HepG2 (cell line): ENCODE results near the gene ANKRD53. TPM values are rescaled to one million over a fixed set of nuclear protein-coding genes. Genes with fewer than 3 reads are reported as not detected.

Experiments used
- HNF1A ChIP-seq, 2 experiments: sonication (generic) in 1 of 2; formaldehyde crosslinking in 1 of 2; IDR thresholded peaks; 2 replicates each; pipeline versions ENCODE4 v1.4.0 to v1.6.1; 2016 to 2020; ENCODE audit warnings: borderline replicate concordance in 1 of 2, low read depth in 1 of 2, mild to moderate bottlenecking in 1 of 2, missing genetic modification reagents in 1 of 2
- POGZ ChIP-seq: sonication (generic); formaldehyde crosslinking; IDR thresholded peaks from 2 replicates; pipeline ENCODE4 v1.4.0; 2020; ENCODE audit warnings: mild to moderate bottlenecking, missing genetic modification reagents
- RBM39 ChIP-seq: fragments of 200-400 bp; formaldehyde crosslinking; IDR thresholded peaks from one replicate; pipeline ENCODE4 v1.6.1; 2018; ENCODE audit warnings: antibody characterized with exemption, mild to moderate bottlenecking, low read depth, low read length; ENCODE audit not compliant: poor library complexity, severe bottlenecking
- ZEB1 ChIP-seq: IDR thresholded peaks from 2 replicates; pipeline ENCODE4 v1.6.1; 2012; ENCODE audit warnings: mild to moderate bottlenecking, low read depth, inconsistent platforms; ENCODE audit not compliant: insufficient replicate concordance
- ZMYM4 ChIP-seq: sonication (generic); formaldehyde crosslinking; IDR thresholded peaks from 2 replicates; pipeline ENCODE4 v1.8.1; 2023; ENCODE audit warnings: mild to moderate bottlenecking, missing genetic modification reagents
- ZNF572 ChIP-seq: sonication (generic); formaldehyde crosslinking; IDR thresholded peaks from 2 replicates; pipeline ENCODE4 v1.5.1; 2020; ENCODE audit warnings: mild to moderate bottlenecking, missing genetic modification reagents
- ZSCAN25 ChIP-seq: sonication (generic); formaldehyde crosslinking; IDR thresholded peaks from 2 replicates; pipeline ENCODE4 v1.8.0; 2022; ENCODE audit warnings: mild to moderate bottlenecking, missing genetic modification reagents
- polyA plus RNA-seq, 8 experiments: library from polyadenylated mRNA; depleted of rRNA in 3 of 8; stranded (reverse) in 7 of 8; unstranded in 1 of 8; fragments of >200 nt; fragmentation: Illumina TruSeq in 4 of 8; extraction: Trizol in 4 of 8; gene quantifications; 2 replicates each; pipeline versions ENCODE4 v1.2.1 to v1.2.3, GENCODE V29; 2011 to 2016; ENCODE audit warnings: low read depth in 4 of 8, missing spikeins in 1 of 8, mixed read lengths in 1 of 8; ENCODE audit not compliant: insufficient read depth in 1 of 8
- total RNA-seq, 5 experiments: library from RNA; depleted of rRNA; stranded (reverse); fragments of >200 nt; fragmentation: Illumina TruSeq; extraction: Trizol; gene quantifications; 2 replicates each; pipeline ENCODE4 v1.2.3, GENCODE V29; 2016; ENCODE audit warnings: low read depth in 1 of 5
- TF ChIP-seq, protein P1 (sequence below): sonication (generic); formaldehyde crosslinking; IDR thresholded peaks from 2 replicates; pipeline ENCODE4 v1.8.1; 2022; ENCODE audit warnings: mild to moderate bottlenecking, missing genetic modification reagents
- TF ChIP-seq, protein P2 (sequence below): sonication (generic); formaldehyde crosslinking; IDR thresholded peaks from 2 replicates; pipeline ENCODE4 v1.4.0; 2020; ENCODE audit warnings: missing genetic modification reagents, mild to moderate bottlenecking, borderline replicate concordance

Gene ANKRD53
- total and polyA plus RNA-seq, 2 of the 13 experiments (the other 11 are each of a cell fraction or from before 2014, with no cell fraction given): 0.15 TPM; not detected in 1

DNA sequence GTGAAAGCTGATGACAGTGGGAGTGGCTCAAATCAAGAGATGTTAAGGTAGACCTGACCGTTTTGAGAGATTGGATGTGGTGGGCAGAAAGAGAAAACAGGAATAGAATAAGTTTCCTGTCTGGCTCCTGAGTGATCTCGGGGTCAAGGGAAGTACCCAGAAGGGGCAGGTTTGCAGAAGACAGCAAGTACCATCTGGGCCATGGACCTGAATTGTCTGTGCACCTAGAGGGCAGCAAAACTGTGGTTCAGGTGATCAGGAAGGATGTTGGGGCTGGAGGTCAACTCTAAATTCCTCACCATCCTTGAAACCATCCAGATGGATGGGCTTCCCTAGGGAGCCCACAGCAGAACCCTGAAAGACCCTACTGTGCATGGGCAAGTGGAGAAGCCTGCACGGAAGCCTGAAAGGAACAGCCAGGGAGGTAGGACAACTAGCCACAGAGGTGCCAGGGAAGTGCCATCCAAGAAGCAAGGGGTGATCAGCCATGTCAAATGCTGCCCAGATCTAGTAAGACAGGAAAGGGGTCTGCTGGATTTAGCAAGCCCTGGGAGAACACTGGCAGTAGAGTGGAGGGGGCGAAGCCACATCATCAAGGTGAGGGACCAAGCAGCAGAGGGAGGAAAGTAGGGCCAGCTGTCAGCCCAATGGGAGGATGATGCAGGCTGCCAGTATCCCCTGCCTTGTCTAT is 8.2 kb downstream of the ANKRD53 start (continued):
- TF ChIP-seq, protein P1, sequence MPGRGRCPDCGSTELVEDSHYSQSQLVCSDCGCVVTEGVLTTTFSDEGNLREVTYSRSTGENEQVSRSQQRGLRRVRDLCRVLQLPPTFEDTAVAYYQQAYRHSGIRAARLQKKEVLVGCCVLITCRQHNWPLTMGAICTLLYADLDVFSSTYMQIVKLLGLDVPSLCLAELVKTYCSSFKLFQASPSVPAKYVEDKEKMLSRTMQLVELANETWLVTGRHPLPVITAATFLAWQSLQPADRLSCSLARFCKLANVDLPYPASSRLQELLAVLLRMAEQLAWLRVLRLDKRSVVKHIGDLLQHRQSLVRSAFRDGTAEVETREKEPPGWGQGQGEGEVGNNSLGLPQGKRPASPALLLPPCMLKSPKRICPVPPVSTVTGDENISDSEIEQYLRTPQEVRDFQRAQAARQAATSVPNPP: no peak
- TF ChIP-seq HNF1A (IDR thresholded peaks at IDR 0.05; ENCODE audit: low read depth) (no peak), HNF1A (CRISPR knock-in tag; IDR thresholded peaks at IDR 0.05; ENCODE audit: borderline replicate concordance) (no peak), ZNF572 (no peak), ZSCAN25 (CRISPR knock-in tag) (no peak), ZMYM4 (CRISPR knock-in tag) (no peak), POGZ (CRISPR knock-in tag) (no peak), ZEB1 (no peak), RBM39 (no peak)
- TF ChIP-seq, protein P2, sequence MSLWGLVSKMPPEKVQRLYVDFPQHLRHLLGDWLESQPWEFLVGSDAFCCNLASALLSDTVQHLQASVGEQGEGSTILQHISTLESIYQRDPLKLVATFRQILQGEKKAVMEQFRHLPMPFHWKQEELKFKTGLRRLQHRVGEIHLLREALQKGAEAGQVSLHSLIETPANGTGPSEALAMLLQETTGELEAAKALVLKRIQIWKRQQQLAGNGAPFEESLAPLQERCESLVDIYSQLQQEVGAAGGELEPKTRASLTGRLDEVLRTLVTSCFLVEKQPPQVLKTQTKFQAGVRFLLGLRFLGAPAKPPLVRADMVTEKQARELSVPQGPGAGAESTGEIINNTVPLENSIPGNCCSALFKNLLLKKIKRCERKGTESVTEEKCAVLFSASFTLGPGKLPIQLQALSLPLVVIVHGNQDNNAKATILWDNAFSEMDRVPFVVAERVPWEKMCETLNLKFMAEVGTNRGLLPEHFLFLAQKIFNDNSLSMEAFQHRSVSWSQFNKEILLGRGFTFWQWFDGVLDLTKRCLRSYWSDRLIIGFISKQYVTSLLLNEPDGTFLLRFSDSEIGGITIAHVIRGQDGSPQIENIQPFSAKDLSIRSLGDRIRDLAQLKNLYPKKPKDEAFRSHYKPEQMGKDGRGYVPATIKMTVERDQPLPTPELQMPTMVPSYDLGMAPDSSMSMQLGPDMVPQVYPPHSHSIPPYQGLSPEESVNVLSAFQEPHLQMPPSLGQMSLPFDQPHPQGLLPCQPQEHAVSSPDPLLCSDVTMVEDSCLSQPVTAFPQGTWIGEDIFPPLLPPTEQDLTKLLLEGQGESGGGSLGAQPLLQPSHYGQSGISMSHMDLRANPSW (CRISPR knock-in tag): no peak
